GM21786 (cell line): ENCODE results near the gene VAMP8.
A peak's percentile ranks its signal among the peaks of the same experiment; 100 is the strongest.
"Not testable (repeated sequence)": the region's sequence is repeated elsewhere in the genome, so short reads cannot be mapped to it uniquely, and the experiment has no call there.

Experiments
- ATAC-seq: cut with Tn5 transposase; IDR thresholded peaks from one replicate; pipeline ENCODE4 v1.9.1; 2021; ENCODE audit not compliant: unreplicated experiment

The VAMP8 gene

GRCh38 chr2:85577386-85578242 is at the start of gene VAMP8:
Gene VAMP8, plus strand, starts transcription at chr2:85577586. Its CDS starts 61 bp downstream, at chr2:85577647.
- ATAC-seq = peak; percentile 75

GRCh38 chr2:85527787-85528186 is 49.6 kb upstream of the VAMP8 start:
- ATAC-seq = no peak

- no peak for ATAC-seq
These were observed 49.0 kb upstream of the VAMP8 start for GRCh38 chr2:85528355-85528754.

GRCh38 chr2:85529809-85530208 is 47.6 kb upstream of the VAMP8 start:
- ATAC-seq = no peak

- no peak for ATAC-seq
These were observed 45.8 kb upstream of the VAMP8 start for GRCh38 chr2:85531589-85531988.

GRCh38 chr2:85534099-85534498 is 43.3 kb upstream of the VAMP8 start:
- ATAC-seq = no peak

- ATAC-seq = no peak
These were observed 42.5 kb upstream of the VAMP8 start for GRCh38 chr2:85534881-85535280.

GRCh38 chr2:85536479-85536878 is 40.9 kb upstream of the VAMP8 start:
- no peak for ATAC-seq

- ATAC-seq = no peak
These were observed 39.5 kb upstream of the VAMP8 start for GRCh38 chr2:85537600-85538506.

GRCh38 chr2:85538507-85539360 is 38.7 kb upstream of the VAMP8 start, which contains the start of gene MAT2A:
Gene MAT2A, plus strand, starts transcription at chr2:85539168. Its CDS starts 120 bp downstream, at chr2:85539288.
- peak; percentile 64 for ATAC-seq

- ATAC-seq = peak; percentile 18
These were observed 37.8 kb upstream of the VAMP8 start for GRCh38 chr2:85539361-85540132.

GRCh38 chr2:85540133-85540648 is 37.2 kb upstream of the VAMP8 start:
- ATAC-seq = no peak

GRCh38 chr2:85541262-85541661 is 36.1 kb upstream of the VAMP8 start:
- ATAC-seq = no peak

GRCh38 chr2:85541753-85542457 is 35.5 kb upstream of the VAMP8 start:
- ATAC-seq = no peak

GRCh38 chr2:85542777-85543176 is 34.6 kb upstream of the VAMP8 start:
- ATAC-seq = no peak

- not testable (repeated sequence) for ATAC-seq
These were observed 33.1 kb upstream of the VAMP8 start for GRCh38 chr2:85544254-85544691.

- ATAC-seq = not testable (repeated sequence)
These were observed 32.2 kb upstream of the VAMP8 start for GRCh38 chr2:85544915-85545779.

GRCh38 chr2:85545780-85546240 is 31.6 kb upstream of the VAMP8 start:
- no peak for ATAC-seq
